WTC11 (cell line): ENCODE measurements around the gene CLIP2. TPM values are rescaled to one million over a fixed set of nuclear protein-coding genes. Genes with fewer than 3 reads are reported as not detected.

ENCODE experiments used
- FOXK1 ChIP-seq: sonication (generic); formaldehyde crosslinking; IDR thresholded peaks from 2 replicates; pipeline ENCODE4 v1.8.0; 2022; ENCODE audit warnings: mild to moderate bottlenecking, moderate library complexity, missing genetic modification reagents
- FOXP1 ChIP-seq: sonication (generic); formaldehyde crosslinking; IDR thresholded peaks from 2 replicates; pipeline ENCODE4 v1.8.0; 2022; ENCODE audit warnings: missing genetic modification reagents, mild to moderate bottlenecking, moderate library complexity, borderline replicate concordance
- GABPB1 ChIP-seq: sonication (generic); formaldehyde crosslinking; IDR thresholded peaks from 2 replicates; pipeline ENCODE4 v1.8.1; 2023; ENCODE audit warnings: mild to moderate bottlenecking, missing genetic modification reagents
- GRHL2 ChIP-seq: fragments of 250-450 bp; sonication (Bioruptor Pico); IDR thresholded peaks from 2 replicates; pipeline ENCODE4 v1.8.0; 2022; ENCODE audit warnings: mild to moderate bottlenecking, moderate library complexity; ENCODE audit not compliant: insufficient replicate concordance, severe bottlenecking
- KAT7 ChIP-seq: sonication (generic); formaldehyde crosslinking; IDR thresholded peaks from 2 replicates; pipeline ENCODE4 v1.8.1; 2023; ENCODE audit warnings: missing genetic modification reagents, mild to moderate bottlenecking, borderline replicate concordance
- NFE2L1 ChIP-seq: sonication (generic); formaldehyde crosslinking; IDR thresholded peaks from 2 replicates; pipeline ENCODE4 v1.8.1; 2023; ENCODE audit warnings: missing genetic modification reagents
- ZNF232 ChIP-seq: sonication (generic); formaldehyde crosslinking; IDR thresholded peaks from 2 replicates; pipeline ENCODE4 v1.8.0; 2022; ENCODE audit warnings: mild to moderate bottlenecking, missing genetic modification reagents
- ZNF317 ChIP-seq: sonication (generic); formaldehyde crosslinking; IDR thresholded peaks from 2 replicates; pipeline ENCODE4 v1.8.1; 2023; ENCODE audit warnings: low read depth, mild to moderate bottlenecking, moderate library complexity, missing genetic modification reagents, borderline replicate concordance
- total RNA-seq: library from RNA; stranded (reverse); gene quantifications from 3 replicates; pipeline ENCODE4 v1.2.3, GENCODE V29; 2021
- TF ChIP-seq, protein P1 (sequence below): sonication (generic); formaldehyde crosslinking; IDR thresholded peaks from 2 replicates; pipeline ENCODE4 v1.8.1; 2023; ENCODE audit warnings: mild to moderate bottlenecking, missing genetic modification reagents, borderline replicate concordance
- TF ChIP-seq, protein P2 (sequence below): sonication (generic); formaldehyde crosslinking; IDR thresholded peaks from 2 replicates; pipeline ENCODE4 v1.8.0; 2023; ENCODE audit warnings: missing genetic modification reagents, mild to moderate bottlenecking, borderline replicate concordance
- TF ChIP-seq, protein P3 (sequence below): fragments of 200-600 bp; IDR thresholded peaks from 2 replicates; pipeline ENCODE4 v1.8.0; 2022; ENCODE audit warnings: antibody characterized with exemption
- TF ChIP-seq, protein P4 (sequence below): sonication (generic); formaldehyde crosslinking; IDR thresholded peaks from 2 replicates; pipeline ENCODE4 v1.8.0; 2022; ENCODE audit warnings: mild to moderate bottlenecking, missing genetic modification reagents
- TF ChIP-seq, protein P5 (sequence below): sonication (generic); formaldehyde crosslinking; IDR thresholded peaks from 2 replicates; pipeline ENCODE4 v1.8.0; 2023; ENCODE audit warnings: missing genetic modification reagents
- TF ChIP-seq, protein P6 (sequence below): sonication (generic); formaldehyde crosslinking; IDR thresholded peaks from 2 replicates; pipeline ENCODE4 v1.8.0; 2023; ENCODE audit warnings: mild to moderate bottlenecking, missing genetic modification reagents
- TF ChIP-seq, protein P7 (sequence below): sonication (generic); formaldehyde crosslinking; IDR thresholded peaks from 2 replicates; pipeline ENCODE4 v1.8.1; 2023; ENCODE audit warnings: mild to moderate bottlenecking, missing genetic modification reagents, moderate library complexity
- TF ChIP-seq, protein P8 (sequence below): sonication (generic); formaldehyde crosslinking; IDR thresholded peaks from 2 replicates; pipeline ENCODE4 v1.8.1; 2022; ENCODE audit warnings: low read depth, mild to moderate bottlenecking, moderate library complexity, missing genetic modification reagents, borderline replicate concordance
- TF ChIP-seq, protein P9 (sequence below): sonication (generic); formaldehyde crosslinking; IDR thresholded peaks from 2 replicates; pipeline ENCODE4 v1.8.1; 2023; ENCODE audit warnings: mild to moderate bottlenecking, moderate library complexity, missing genetic modification reagents

Gene CLIP2
- total RNA-seq, 1 experiment from 2014 or later: 48.1 TPM

DNA sequence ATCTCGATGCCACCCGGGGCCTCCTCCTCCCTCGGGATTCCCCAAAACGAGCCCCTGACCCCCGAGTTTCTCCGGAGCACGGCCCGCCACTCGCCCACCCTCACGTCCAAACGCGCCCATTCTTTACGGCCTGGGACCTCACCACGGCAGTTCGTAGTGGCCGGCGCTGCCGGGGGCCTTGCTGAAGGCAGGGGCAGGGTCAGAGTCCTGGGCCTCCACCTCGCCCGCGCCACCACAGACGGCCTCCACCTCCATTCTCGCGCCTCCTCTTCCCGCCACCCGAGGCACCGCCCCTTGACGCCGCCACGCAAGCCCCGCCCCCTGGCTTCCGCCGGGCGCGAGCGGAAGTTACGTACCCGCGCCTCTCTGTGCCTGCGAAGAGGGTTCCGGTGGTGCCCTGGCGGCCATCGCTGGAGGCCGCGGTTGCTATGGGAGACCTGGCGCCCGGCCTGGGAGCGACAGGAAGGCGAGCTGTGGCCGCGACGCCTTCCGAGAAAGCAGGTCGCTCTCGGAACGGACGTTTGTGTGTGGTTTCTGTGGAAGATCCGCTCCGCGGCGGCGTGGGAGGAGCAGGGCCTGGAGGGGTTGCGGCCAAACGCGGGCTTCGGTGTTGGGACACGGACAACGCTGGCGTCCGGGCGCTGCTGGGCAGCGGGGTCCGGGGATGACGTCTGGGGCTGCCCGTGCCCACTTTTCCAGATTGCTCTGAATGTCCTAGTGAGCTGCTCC, 34.9 kb upstream of the CLIP2 start, which contains the start of gene RFC2 (continued):
- TF ChIP-seq, protein P1, sequence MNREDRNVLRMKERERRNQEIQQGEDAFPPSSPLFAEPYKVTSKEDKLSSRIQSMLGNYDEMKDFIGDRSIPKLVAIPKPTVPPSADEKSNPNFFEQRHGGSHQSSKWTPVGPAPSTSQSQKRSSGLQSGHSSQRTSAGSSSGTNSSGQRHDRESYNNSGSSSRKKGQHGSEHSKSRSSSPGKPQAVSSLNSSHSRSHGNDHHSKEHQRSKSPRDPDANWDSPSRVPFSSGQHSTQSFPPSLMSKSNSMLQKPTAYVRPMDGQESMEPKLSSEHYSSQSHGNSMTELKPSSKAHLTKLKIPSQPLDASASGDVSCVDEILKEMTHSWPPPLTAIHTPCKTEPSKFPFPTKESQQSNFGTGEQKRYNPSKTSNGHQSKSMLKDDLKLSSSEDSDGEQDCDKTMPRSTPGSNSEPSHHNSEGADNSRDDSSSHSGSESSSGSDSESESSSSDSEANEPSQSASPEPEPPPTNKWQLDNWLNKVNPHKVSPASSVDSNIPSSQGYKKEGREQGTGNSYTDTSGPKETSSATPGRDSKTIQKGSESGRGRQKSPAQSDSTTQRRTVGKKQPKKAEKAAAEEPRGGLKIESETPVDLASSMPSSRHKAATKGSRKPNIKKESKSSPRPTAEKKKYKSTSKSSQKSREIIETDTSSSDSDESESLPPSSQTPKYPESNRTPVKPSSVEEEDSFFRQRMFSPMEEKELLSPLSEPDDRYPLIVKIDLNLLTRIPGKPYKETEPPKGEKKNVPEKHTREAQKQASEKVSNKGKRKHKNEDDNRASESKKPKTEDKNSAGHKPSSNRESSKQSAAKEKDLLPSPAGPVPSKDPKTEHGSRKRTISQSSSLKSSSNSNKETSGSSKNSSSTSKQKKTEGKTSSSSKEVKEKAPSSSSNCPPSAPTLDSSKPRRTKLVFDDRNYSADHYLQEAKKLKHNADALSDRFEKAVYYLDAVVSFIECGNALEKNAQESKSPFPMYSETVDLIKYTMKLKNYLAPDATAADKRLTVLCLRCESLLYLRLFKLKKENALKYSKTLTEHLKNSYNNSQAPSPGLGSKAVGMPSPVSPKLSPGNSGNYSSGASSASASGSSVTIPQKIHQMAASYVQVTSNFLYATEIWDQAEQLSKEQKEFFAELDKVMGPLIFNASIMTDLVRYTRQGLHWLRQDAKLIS: peak; percentile 95; the same call in 1 of the 2 replicates
- peak; percentile 77 for TF ChIP-seq FOXP1 (CRISPR knock-in tag)
- TF ChIP-seq GRHL2 (CRISPR knock-in tag): no peak
- TF ChIP-seq GABPB1: peak; percentile 85; the same call in 1 of the 2 replicates
- TF ChIP-seq, protein P2, sequence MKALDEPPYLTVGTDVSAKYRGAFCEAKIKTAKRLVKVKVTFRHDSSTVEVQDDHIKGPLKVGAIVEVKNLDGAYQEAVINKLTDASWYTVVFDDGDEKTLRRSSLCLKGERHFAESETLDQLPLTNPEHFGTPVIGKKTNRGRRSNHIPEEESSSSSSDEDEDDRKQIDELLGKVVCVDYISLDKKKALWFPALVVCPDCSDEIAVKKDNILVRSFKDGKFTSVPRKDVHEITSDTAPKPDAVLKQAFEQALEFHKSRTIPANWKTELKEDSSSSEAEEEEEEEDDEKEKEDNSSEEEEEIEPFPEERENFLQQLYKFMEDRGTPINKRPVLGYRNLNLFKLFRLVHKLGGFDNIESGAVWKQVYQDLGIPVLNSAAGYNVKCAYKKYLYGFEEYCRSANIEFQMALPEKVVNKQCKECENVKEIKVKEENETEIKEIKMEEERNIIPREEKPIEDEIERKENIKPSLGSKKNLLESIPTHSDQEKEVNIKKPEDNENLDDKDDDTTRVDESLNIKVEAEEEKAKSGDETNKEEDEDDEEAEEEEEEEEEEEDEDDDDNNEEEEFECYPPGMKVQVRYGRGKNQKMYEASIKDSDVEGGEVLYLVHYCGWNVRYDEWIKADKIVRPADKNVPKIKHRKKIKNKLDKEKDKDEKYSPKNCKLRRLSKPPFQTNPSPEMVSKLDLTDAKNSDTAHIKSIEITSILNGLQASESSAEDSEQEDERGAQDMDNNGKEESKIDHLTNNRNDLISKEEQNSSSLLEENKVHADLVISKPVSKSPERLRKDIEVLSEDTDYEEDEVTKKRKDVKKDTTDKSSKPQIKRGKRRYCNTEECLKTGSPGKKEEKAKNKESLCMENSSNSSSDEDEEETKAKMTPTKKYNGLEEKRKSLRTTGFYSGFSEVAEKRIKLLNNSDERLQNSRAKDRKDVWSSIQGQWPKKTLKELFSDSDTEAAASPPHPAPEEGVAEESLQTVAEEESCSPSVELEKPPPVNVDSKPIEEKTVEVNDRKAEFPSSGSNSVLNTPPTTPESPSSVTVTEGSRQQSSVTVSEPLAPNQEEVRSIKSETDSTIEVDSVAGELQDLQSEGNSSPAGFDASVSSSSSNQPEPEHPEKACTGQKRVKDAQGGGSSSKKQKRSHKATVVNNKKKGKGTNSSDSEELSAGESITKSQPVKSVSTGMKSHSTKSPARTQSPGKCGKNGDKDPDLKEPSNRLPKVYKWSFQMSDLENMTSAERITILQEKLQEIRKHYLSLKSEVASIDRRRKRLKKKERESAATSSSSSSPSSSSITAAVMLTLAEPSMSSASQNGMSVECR: peak; percentile 92; the same call in 1 of the 2 replicates
- no peak for TF ChIP-seq ZNF317 (CRISPR knock-in tag)
- TF ChIP-seq, protein P3, sequence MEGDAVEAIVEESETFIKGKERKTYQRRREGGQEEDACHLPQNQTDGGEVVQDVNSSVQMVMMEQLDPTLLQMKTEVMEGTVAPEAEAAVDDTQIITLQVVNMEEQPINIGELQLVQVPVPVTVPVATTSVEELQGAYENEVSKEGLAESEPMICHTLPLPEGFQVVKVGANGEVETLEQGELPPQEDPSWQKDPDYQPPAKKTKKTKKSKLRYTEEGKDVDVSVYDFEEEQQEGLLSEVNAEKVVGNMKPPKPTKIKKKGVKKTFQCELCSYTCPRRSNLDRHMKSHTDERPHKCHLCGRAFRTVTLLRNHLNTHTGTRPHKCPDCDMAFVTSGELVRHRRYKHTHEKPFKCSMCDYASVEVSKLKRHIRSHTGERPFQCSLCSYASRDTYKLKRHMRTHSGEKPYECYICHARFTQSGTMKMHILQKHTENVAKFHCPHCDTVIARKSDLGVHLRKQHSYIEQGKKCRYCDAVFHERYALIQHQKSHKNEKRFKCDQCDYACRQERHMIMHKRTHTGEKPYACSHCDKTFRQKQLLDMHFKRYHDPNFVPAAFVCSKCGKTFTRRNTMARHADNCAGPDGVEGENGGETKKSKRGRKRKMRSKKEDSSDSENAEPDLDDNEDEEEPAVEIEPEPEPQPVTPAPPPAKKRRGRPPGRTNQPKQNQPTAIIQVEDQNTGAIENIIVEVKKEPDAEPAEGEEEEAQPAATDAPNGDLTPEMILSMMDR: no peak
- TF ChIP-seq, protein P4, sequence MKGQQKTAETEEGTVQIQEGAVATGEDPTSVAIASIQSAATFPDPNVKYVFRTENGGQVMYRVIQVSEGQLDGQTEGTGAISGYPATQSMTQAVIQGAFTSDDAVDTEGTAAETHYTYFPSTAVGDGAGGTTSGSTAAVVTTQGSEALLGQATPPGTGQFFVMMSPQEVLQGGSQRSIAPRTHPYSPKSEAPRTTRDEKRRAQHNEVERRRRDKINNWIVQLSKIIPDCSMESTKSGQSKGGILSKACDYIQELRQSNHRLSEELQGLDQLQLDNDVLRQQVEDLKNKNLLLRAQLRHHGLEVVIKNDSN (CRISPR knock-in tag): 0 out of 2 replicates have a peak, but pooled peaks have one; percentile 66
- TF ChIP-seq, protein P5, sequence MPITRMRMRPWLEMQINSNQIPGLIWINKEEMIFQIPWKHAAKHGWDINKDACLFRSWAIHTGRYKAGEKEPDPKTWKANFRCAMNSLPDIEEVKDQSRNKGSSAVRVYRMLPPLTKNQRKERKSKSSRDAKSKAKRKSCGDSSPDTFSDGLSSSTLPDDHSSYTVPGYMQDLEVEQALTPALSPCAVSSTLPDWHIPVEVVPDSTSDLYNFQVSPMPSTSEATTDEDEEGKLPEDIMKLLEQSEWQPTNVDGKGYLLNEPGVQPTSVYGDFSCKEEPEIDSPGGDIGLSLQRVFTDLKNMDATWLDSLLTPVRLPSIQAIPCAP (CRISPR knock-in tag): peak; percentile 42; the same call in 1 of the 2 replicates
- peak; percentile 90; the same call in 1 of the 2 replicates for TF ChIP-seq NFE2L1
- TF ChIP-seq, protein P6, sequence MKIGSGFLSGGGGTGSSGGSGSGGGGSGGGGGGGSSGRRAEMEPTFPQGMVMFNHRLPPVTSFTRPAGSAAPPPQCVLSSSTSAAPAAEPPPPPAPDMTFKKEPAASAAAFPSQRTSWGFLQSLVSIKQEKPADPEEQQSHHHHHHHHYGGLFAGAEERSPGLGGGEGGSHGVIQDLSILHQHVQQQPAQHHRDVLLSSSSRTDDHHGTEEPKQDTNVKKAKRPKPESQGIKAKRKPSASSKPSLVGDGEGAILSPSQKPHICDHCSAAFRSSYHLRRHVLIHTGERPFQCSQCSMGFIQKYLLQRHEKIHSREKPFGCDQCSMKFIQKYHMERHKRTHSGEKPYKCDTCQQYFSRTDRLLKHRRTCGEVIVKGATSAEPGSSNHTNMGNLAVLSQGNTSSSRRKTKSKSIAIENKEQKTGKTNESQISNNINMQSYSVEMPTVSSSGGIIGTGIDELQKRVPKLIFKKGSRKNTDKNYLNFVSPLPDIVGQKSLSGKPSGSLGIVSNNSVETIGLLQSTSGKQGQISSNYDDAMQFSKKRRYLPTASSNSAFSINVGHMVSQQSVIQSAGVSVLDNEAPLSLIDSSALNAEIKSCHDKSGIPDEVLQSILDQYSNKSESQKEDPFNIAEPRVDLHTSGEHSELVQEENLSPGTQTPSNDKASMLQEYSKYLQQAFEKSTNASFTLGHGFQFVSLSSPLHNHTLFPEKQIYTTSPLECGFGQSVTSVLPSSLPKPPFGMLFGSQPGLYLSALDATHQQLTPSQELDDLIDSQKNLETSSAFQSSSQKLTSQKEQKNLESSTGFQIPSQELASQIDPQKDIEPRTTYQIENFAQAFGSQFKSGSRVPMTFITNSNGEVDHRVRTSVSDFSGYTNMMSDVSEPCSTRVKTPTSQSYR (CRISPR knock-in tag): peak; percentile 27; the same call in 1 of the 2 replicates
- TF ChIP-seq, protein P7, sequence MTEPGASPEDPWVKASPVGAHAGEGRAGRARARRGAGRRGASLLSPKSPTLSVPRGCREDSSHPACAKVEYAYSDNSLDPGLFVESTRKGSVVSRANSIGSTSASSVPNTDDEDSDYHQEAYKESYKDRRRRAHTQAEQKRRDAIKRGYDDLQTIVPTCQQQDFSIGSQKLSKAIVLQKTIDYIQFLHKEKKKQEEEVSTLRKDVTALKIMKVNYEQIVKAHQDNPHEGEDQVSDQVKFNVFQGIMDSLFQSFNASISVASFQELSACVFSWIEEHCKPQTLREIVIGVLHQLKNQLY (CRISPR knock-in tag): peak; percentile 61; the same call in 1 of the 2 replicates
- TF ChIP-seq KAT7: no peak
- peak; percentile 94 for TF ChIP-seq FOXK1 (CRISPR knock-in tag)
- TF ChIP-seq ZNF232 (CRISPR knock-in tag): peak; percentile 62; the same call in 1 of the 2 replicates
- TF ChIP-seq, protein P8, sequence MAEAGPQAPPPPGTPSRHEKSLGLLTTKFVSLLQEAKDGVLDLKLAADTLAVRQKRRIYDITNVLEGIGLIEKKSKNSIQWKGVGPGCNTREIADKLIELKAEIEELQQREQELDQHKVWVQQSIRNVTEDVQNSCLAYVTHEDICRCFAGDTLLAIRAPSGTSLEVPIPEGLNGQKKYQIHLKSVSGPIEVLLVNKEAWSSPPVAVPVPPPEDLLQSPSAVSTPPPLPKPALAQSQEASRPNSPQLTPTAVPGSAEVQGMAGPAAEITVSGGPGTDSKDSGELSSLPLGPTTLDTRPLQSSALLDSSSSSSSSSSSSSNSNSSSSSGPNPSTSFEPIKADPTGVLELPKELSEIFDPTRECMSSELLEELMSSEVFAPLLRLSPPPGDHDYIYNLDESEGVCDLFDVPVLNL (CRISPR knock-in tag): peak; percentile 98
- TF ChIP-seq, protein P9, sequence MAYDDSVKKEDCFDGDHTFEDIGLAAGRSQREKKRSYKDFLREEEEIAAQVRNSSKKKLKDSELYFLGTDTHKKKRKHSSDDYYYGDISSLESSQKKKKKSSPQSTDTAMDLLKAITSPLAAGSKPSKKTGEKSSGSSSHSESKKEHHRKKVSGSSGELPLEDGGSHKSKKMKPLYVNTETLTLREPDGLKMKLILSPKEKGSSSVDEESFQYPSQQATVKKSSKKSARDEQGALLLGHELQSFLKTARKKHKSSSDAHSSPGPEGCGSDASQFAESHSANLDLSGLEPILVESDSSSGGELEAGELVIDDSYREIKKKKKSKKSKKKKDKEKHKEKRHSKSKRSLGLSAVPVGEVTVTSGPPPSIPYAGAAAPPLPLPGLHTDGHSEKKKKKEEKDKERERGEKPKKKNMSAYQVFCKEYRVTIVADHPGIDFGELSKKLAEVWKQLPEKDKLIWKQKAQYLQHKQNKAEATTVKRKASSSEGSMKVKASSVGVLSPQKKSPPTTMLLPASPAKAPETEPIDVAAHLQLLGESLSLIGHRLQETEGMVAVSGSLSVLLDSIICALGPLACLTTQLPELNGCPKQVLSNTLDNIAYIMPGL (CRISPR knock-in tag): peak; percentile 78; the same call in 1 of the 2 replicates
- TF ChIP-seq, all 79 proteins: peak for 27
